Duodenal mucosa (tissue), 2 donors: ENCODE results near the gene C11orf97.
"Not testable (repeated sequence)": the region's sequence is repeated elsewhere in the genome, so short reads cannot be mapped to it uniquely, and the experiment has no call there.

Experiments
- H3K27ac ChIP-seq: one replicate; pipeline ENCODE4 v1.7.0; 2013; ENCODE audit warnings: low read depth, low read length
- H3K27me3 ChIP-seq, 2 donors: one replicate each; pipeline ENCODE4 v1.7.0; 2013; ENCODE audit warnings: low read length in 2 of 2, control low read depth in 1 of 2; ENCODE audit not compliant: insufficient read depth in 2 of 2, control insufficient read depth in 1 of 2
- H3K36me3 ChIP-seq, 2 donors: one replicate each; pipeline ENCODE4 v1.7.0; 2013; ENCODE audit warnings: low read length in 2 of 2, control low read depth in 1 of 2; ENCODE audit not compliant: insufficient read depth in 2 of 2, control insufficient read depth in 1 of 2
- H3K4me1 ChIP-seq, 2 donors: one replicate each; pipeline ENCODE4 v1.7.0; 2013; ENCODE audit warnings: low read length in 2 of 2, control low read depth in 1 of 2; ENCODE audit not compliant: insufficient read depth in 2 of 2, control insufficient read depth in 1 of 2
- H3K4me3 ChIP-seq, 2 donors: one replicate each; pipeline ENCODE4 v1.7.0; 2013; ENCODE audit warnings: low read length in 2 of 2, low read depth in 1 of 2
- H3K9ac ChIP-seq, 2 donors: one replicate each; pipeline ENCODE4 v1.7.0; 2013; ENCODE audit warnings: low read length in 2 of 2, low read depth in 1 of 2
- H3K9me3 ChIP-seq, 2 donors: one replicate each; pipeline ENCODE4 v1.7.0; 2013; ENCODE audit warnings: low read length in 2 of 2, control low read depth in 1 of 2; ENCODE audit not compliant: control insufficient read depth in 1 of 2

C11orf97 gene

GRCh38 chr11:94501522-94501921, 10.7 kb upstream of the C11orf97 start:
- H3K27me3 ChIP-seq, result no peaks in the 10 kb centered on the region
- H3K4me3 ChIP-seq, result no peak overlapping the region
- no peak overlapping the region for H3K9ac ChIP-seq
- no peaks in the 10 kb centered on the region for H3K9me3 ChIP-seq
- peaks cover 12 to 38% of the 10 kb centered on the region in 2 donors for H3K36me3 ChIP-seq
- H3K27ac ChIP-seq, result no peak overlapping the region
- no peaks in the 10 kb centered on the region for H3K4me1 ChIP-seq

GRCh38 chr11:94504689-94505293, 7.5 kb upstream of the C11orf97 start:
- H3K36me3 ChIP-seq, result peaks cover 0 to 11% of the 10 kb centered on the region in 2 donors
- H3K9me3 ChIP-seq, result no peaks in the 10 kb centered on the region
- no peaks in the 10 kb centered on the region for H3K27me3 ChIP-seq
- H3K27ac ChIP-seq, result no peak overlapping the region
- H3K4me3 ChIP-seq, result no peak overlapping the region
- no peak overlapping the region for H3K9ac ChIP-seq
- H3K4me1 ChIP-seq, result no peaks in the 10 kb centered on the region

- H3K9ac ChIP-seq, H3K4me1 ChIP-seq: not testable (repeated sequence)
Observed at GRCh38 chr11:94506513-94506912, 5.7 kb upstream of the C11orf97 start.

GRCh38 chr11:94507485-94507884, 4.8 kb upstream of the C11orf97 start:
- no peaks in the 10 kb centered on the region for H3K36me3 ChIP-seq
- no peaks in the 10 kb centered on the region for H3K9me3 ChIP-seq
- no peak overlapping the region for H3K9ac ChIP-seq
- H3K27ac ChIP-seq, result no peak overlapping the region
- no peak overlapping the region for H3K4me3 ChIP-seq
- H3K4me1 ChIP-seq, result peaks cover 5 to 9% of the 10 kb centered on the region in 2 donors
- no peaks in the 10 kb centered on the region for H3K27me3 ChIP-seq

More at GRCh38 chr11:94506513-94506912, 5.7 kb upstream of the C11orf97 start:
- not testable (repeated sequence) for H3K4me3 ChIP-seq, H3K36me3 ChIP-seq, H3K27me3 ChIP-seq, H3K9me3 ChIP-seq, H3K27ac ChIP-seq

- Histone ChIP-seq H3K27me3 (no peaks in the 10 kb centered on the region), H3K9ac (no peak overlapping the region), H3K27ac (no peak overlapping the region), H3K9me3 (no peaks in the 10 kb centered on the region), H3K36me3 (no peaks in the 10 kb centered on the region), H3K4me3 (peak overlapping the region; percentile 70 to 76), H3K4me1 (peaks cover 14 to 18% of the 10 kb centered on the region in 2 donors)
Observed at GRCh38 chr11:94513091-94513490, 830 bp downstream of the C11orf97 start.

GRCh38 chr11:94515398-94515797, 3.1 kb downstream of the C11orf97 start:
- no peak overlapping the region for H3K27ac ChIP-seq
- H3K4me1 ChIP-seq, result peaks cover 14 to 22% of the 10 kb centered on the region in 2 donors
- no peaks in the 10 kb centered on the region for H3K36me3 ChIP-seq
- H3K9ac ChIP-seq, result no peak overlapping the region
- H3K27me3 ChIP-seq, result no peaks in the 10 kb centered on the region
- H3K4me3 ChIP-seq, result no peak overlapping the region
- no peaks in the 10 kb centered on the region for H3K9me3 ChIP-seq

GRCh38 chr11:94516725-94517124, 4.5 kb downstream of the C11orf97 start:
- Histone ChIP-seq H3K27me3 (no peaks in the 10 kb centered on the region), H3K27ac (no peak overlapping the region), H3K9ac (no peak overlapping the region), H3K4me3 (no peak overlapping the region), H3K36me3 (no peaks in the 10 kb centered on the region), H3K9me3 (no peaks in the 10 kb centered on the region), H3K4me1 (peaks cover 14 to 21% of the 10 kb centered on the region in 2 donors)

- no peak overlapping the region for H3K27ac ChIP-seq
- H3K27me3 ChIP-seq, result no peaks in the 10 kb centered on the region
- H3K9me3 ChIP-seq, result no peaks in the 10 kb centered on the region
- no peaks in the 10 kb centered on the region for H3K36me3 ChIP-seq
- H3K9ac ChIP-seq, result no peak overlapping the region
- H3K4me3 ChIP-seq, result no peak overlapping the region
- H3K4me1 ChIP-seq, result peaks cover 2 to 7% of the 10 kb centered on the region in 2 donors
Observed at GRCh38 chr11:94518300-94518699, 6.0 kb downstream of the C11orf97 start.

- H3K4me1 ChIP-seq, result peaks cover 0 to 4% of the 10 kb centered on the region in 2 donors
- no peak overlapping the region for H3K4me3 ChIP-seq
- H3K9me3 ChIP-seq, result no peaks in the 10 kb centered on the region
- no peaks in the 10 kb centered on the region for H3K27me3 ChIP-seq
- no peak overlapping the region for H3K9ac ChIP-seq
- no peaks in the 10 kb centered on the region for H3K36me3 ChIP-seq
- H3K27ac ChIP-seq, result no peak overlapping the region
Observed at GRCh38 chr11:94519478-94520084, 7.3 kb downstream of the C11orf97 start.

- no peaks in the 10 kb centered on the region for H3K27me3 ChIP-seq
- H3K4me1 ChIP-seq, result peaks cover 5 to 10% of the 10 kb centered on the region in 2 donors
- H3K9me3 ChIP-seq, result no peaks in the 10 kb centered on the region
- no peak overlapping the region for H3K9ac ChIP-seq
- no peak overlapping the region for H3K4me3 ChIP-seq
- no peak overlapping the region for H3K27ac ChIP-seq
- H3K36me3 ChIP-seq, result no peaks in the 10 kb centered on the region
Observed at GRCh38 chr11:94521684-94522083, 9.4 kb downstream of the C11orf97 start.
